HepG2 (cell line): ENCODE measurements around the gene PLCB1. TPM values are rescaled to one million over a fixed set of nuclear protein-coding genes. Genes with fewer than 3 reads are reported as not detected.

Experiments
- ATAC-seq: fragments of 200-7000 bp; cut with Tn5 transposase; 3 replicates; pipeline ENCODE4 v1.9.1; 2020; ENCODE audit warnings: mild to moderate bottlenecking, moderate library complexity
- BruUV-seq: library from RNA; stranded (reverse); fragments of 400-500 nt; replicated peaks from 2 replicates; lab custom pipeline; 2021; lab: Mats Ljungman, UMichigan
- CTCF ChIA-PET: fragments of 300-600 bp; formaldehyde crosslinking; extraction: SDS; loops from one replicate; lab custom pipeline; 2021; ENCODE audit warnings: low total read pairs, inconsistent platforms, low intra/inter-chr PET ratio; lab: Yijun Ruan, JAX
- POLR2A ChIA-PET: fragments of 350-600 bp; sonication (Branson Sonifier 250); formaldehyde crosslinking; loops from one replicate; lab custom pipeline; 2020; ENCODE audit warnings: antibody characterized with exemption, inconsistent platforms; lab: Yijun Ruan, JAX
- DNase-seq: peaks from one replicate; pipeline ENCODE4 v3.0.0-alpha.2; 2015; ENCODE audit warnings: low spot score
- FAIRE-seq: peaks from 3 replicates; lab custom pipeline; 2011; peaks lifted over from hg19 to GRCh38; lab: Jason Lieb, UNC
- H2AFZ ChIP-seq: one replicate; pipeline ENCODE4 v1.6.1; 2011; ENCODE audit warnings: low read length, inconsistent platforms
- H3K27ac ChIP-seq: fragments of 300-600 bp; 3 replicates; pipeline ENCODE4 v1.8.0; 2011; ENCODE audit warnings: mixed run types, mild to moderate bottlenecking, mixed read lengths, low read length, inconsistent platforms; ENCODE audit not compliant: insufficient read depth; ENCODE audit errors: extremely low read length
- H3K27me3 ChIP-seq, 2 experiments: fragments of 200-600 bp in 1 of 2; 2 replicates in 1 of 2; 3 replicates in 1 of 2; pipeline versions ENCODE4 v1.6.0 to v1.8.0; 2011; ENCODE audit warnings: low read length in 2 of 2, mild to moderate bottlenecking in 2 of 2, moderate library complexity in 2 of 2, inconsistent platforms in 1 of 2; ENCODE audit not compliant: insufficient read depth in 2 of 2, control insufficient read depth in 1 of 2
- H3K36me3 ChIP-seq, 2 experiments: fragments of 200-600 bp in 1 of 2; replicated peaks in 1 of 2; 2 replicates in 1 of 2; 3 replicates in 1 of 2; pipeline versions ENCODE4 v1.5.1 to v1.8.0; 2011; ENCODE audit warnings: low read length in 2 of 2, inconsistent platforms in 1 of 2; ENCODE audit not compliant: insufficient read depth in 2 of 2, control insufficient read depth in 1 of 2
- H3K4me1 ChIP-seq: 2 replicates; pipeline ENCODE4 v1.5.1; 2012; ENCODE audit warnings: low read length, inconsistent platforms; ENCODE audit not compliant: insufficient read depth
- H3K4me2 ChIP-seq: 2 replicates; pipeline ENCODE4 v1.6.0; 2011; ENCODE audit warnings: low read depth, low read length, inconsistent platforms
- H3K4me3 ChIP-seq, 3 experiments: fragments of 200-600 bp in 1 of 3; sonication (generic), shearing (Covaris generic) in 1 of 3; replicated peaks in 1 of 3; 2 replicates each; pipeline ENCODE4 v1.5.1; 2011 to 2016; ENCODE audit warnings: low read length in 3 of 3, inconsistent platforms in 2 of 3, low read depth in 2 of 3, mild to moderate bottlenecking in 2 of 3, control low read depth in 1 of 3, mixed read lengths in 1 of 3; ENCODE audit not compliant: insufficient read depth in 1 of 3
- H3K79me2 ChIP-seq: one replicate; pipeline ENCODE4 v1.6.1; 2011; ENCODE audit warnings: low read length, inconsistent platforms; ENCODE audit not compliant: insufficient read depth
- H3K9ac ChIP-seq: 2 replicates; pipeline ENCODE4 v1.6.0; 2011; ENCODE audit warnings: mild to moderate bottlenecking, low read depth, low read length, inconsistent platforms; ENCODE audit not compliant: insufficient read depth
- H3K9me3 ChIP-seq: 2 replicates; pipeline ENCODE4 v1.5.1; 2012; ENCODE audit warnings: mild to moderate bottlenecking, low read length
- H4K20me1 ChIP-seq: 2 replicates; pipeline ENCODE4 v1.6.0; 2011; ENCODE audit warnings: inconsistent platforms, mild to moderate bottlenecking, low read length, moderate library complexity; ENCODE audit not compliant: insufficient read depth
- ATM ChIP-seq: fragments of 450-650 bp; IDR thresholded peaks from 2 replicates; pipeline ENCODE4 v1.7.1; 2017; ENCODE audit warnings: mild to moderate bottlenecking, borderline replicate concordance
- CEBPB ChIP-seq: IDR thresholded peaks from 2 replicates; pipeline ENCODE4 v1.6.1; 2011; ENCODE audit warnings: low read depth, low read length, improper control_type of control experiment, borderline replicate concordance
- FOXK1 ChIP-seq: sonication (generic); formaldehyde crosslinking; IDR thresholded peaks from 2 replicates; pipeline ENCODE4 v1.4.0; 2020; ENCODE audit warnings: low read depth, missing genetic modification reagents, borderline replicate concordance
- FOXO1 ChIP-seq: sonication (generic); formaldehyde crosslinking; IDR thresholded peaks from 2 replicates; pipeline ENCODE4 v1.4.0; 2020; ENCODE audit warnings: missing genetic modification reagents
- IRF1 ChIP-seq: sonication (generic); formaldehyde crosslinking; IDR thresholded peaks from 2 replicates; pipeline ENCODE4 v1.4.0; 2020; ENCODE audit warnings: low read depth, mild to moderate bottlenecking, missing genetic modification reagents
- ISL2 ChIP-seq: sonication (generic); formaldehyde crosslinking; IDR thresholded peaks from 2 replicates; pipeline ENCODE4 v1.5.0; 2020; ENCODE audit warnings: missing genetic modification reagents
- KAT8 ChIP-seq: IDR thresholded peaks from 2 replicates; pipeline ENCODE4 v1.6.1; 2016; ENCODE audit warnings: missing genetic modification reagents, missing compliant biosample characterization
- KDM6A ChIP-seq: IDR thresholded peaks from 2 replicates; pipeline ENCODE4 v1.6.1; 2016; ENCODE audit warnings: low read depth
- KLF15 ChIP-seq: sonication (generic); formaldehyde crosslinking; IDR thresholded peaks from 2 replicates; pipeline ENCODE4 v1.8.1; 2023; ENCODE audit warnings: borderline replicate concordance, mild to moderate bottlenecking, inconsistent platforms, missing genetic modification reagents, mixed read lengths
- KMT2A ChIP-seq: sonication (generic); formaldehyde crosslinking; IDR thresholded peaks from 2 replicates; pipeline ENCODE4 v1.4.0; 2020; ENCODE audit warnings: missing genetic modification reagents
- MIER2 ChIP-seq: IDR thresholded peaks from 2 replicates; pipeline ENCODE4 v1.6.1; 2016; ENCODE audit warnings: missing biosample characterization, missing genetic modification reagents
- PCBP2 ChIP-seq: fragments of 200-400 bp; formaldehyde crosslinking; optimal IDR thresholded peaks from 2 replicates; pipeline ENCODE3; 2018; ENCODE audit warnings: low read length, low read depth; ENCODE audit not compliant: poor library complexity, severe bottlenecking
- ZFP37 ChIP-seq: sonication (generic); formaldehyde crosslinking; IDR thresholded peaks from 2 replicates; pipeline ENCODE4 v1.4.0; 2020; ENCODE audit warnings: missing genetic modification reagents, borderline replicate concordance
- ZFP91 ChIP-seq: sonication (generic); formaldehyde crosslinking; IDR thresholded peaks from 2 replicates; pipeline ENCODE4 v1.9.0; 2022; ENCODE audit warnings: missing genetic modification reagents, mild to moderate bottlenecking, borderline replicate concordance
- ZNF17 ChIP-seq: sonication (generic); formaldehyde crosslinking; IDR thresholded peaks from 2 replicates; pipeline ENCODE4 v1.5.0; 2020; ENCODE audit warnings: mild to moderate bottlenecking, missing genetic modification reagents
- ZNF468 ChIP-seq: sonication (generic); formaldehyde crosslinking; IDR thresholded peaks from 2 replicates; pipeline ENCODE4 v1.8.0; 2022; ENCODE audit warnings: mild to moderate bottlenecking, moderate library complexity, missing genetic modification reagents
- ZNF607 ChIP-seq: sonication (generic); formaldehyde crosslinking; IDR thresholded peaks from 2 replicates; pipeline ENCODE4 v1.5.1; 2020; ENCODE audit warnings: missing genetic modification reagents, mild to moderate bottlenecking, borderline replicate concordance
- ZNF672 ChIP-seq: sonication (generic); formaldehyde crosslinking; IDR thresholded peaks from 2 replicates; pipeline ENCODE4 v1.8.1; 2022; ENCODE audit warnings: missing genetic modification reagents
- ZNF850 ChIP-seq: sonication (generic); formaldehyde crosslinking; conservative IDR thresholded peaks from 2 replicates; pipeline ENCODE4 v1.9.0; 2021; ENCODE audit warnings: mild to moderate bottlenecking, missing genetic modification reagents
- WGBS: methylation state at CpG from one replicate; pipeline ENCODE4 v1.1.6; 2017; ENCODE audit warnings: low lambda C conversion rate; 5-methylcytosine and 5-hydroxymethylcytosine counted together
- in situ Hi-C: cut with HindIII; loops from 2 replicates; pipeline ENCODE4 v1.10.0; 2017; ENCODE audit warnings: low pct_unique_long_range_greater_than_20kb; ENCODE audit not compliant: extremely low pct_ligation_motif_present
- intact Hi-C: fragments of 100-400 bp; cut with micrococcal nuclease; formaldehyde crosslinking; loops from one replicate; pipeline ENCODE4 v1.10.0; 2022; ENCODE audit not compliant: unreplicated experiment
- polyA plus RNA-seq, 8 experiments: library from polyadenylated mRNA; depleted of rRNA in 3 of 8; stranded (reverse) in 7 of 8; unstranded in 1 of 8; fragments of >200 nt; fragmentation: Illumina TruSeq in 4 of 8; extraction: Trizol in 4 of 8; gene quantifications; 2 replicates each; pipeline versions ENCODE4 v1.2.1 to v1.2.3, GENCODE V29; 2011 to 2016; ENCODE audit warnings: low read depth in 4 of 8, missing spikeins in 1 of 8, mixed read lengths in 1 of 8; ENCODE audit not compliant: insufficient read depth in 1 of 8
- total RNA-seq, 5 experiments: library from RNA; depleted of rRNA; stranded (reverse); fragments of >200 nt; fragmentation: Illumina TruSeq; extraction: Trizol; gene quantifications; 2 replicates each; pipeline ENCODE4 v1.2.3, GENCODE V29; 2016; ENCODE audit warnings: low read depth in 1 of 5

The PLCB1 gene
- total and polyA plus RNA-seq, 2 of the 13 experiments (the other 11 are each of a cell fraction or from before 2014, with no cell fraction given) = 42.4 to 55.9 TPM

GRCh38 chr20:8557711-8558110 is 425.6 kb downstream of the PLCB1 start:
- no peaks in the 10 kb centered on the region for H3K36me3 ChIP-seq
- no peak for DNase-seq
- in situ Hi-C loops (no loop called here), intact Hi-C loops (no loop called here)
- H3K4me1 ChIP-seq = no peaks in the 10 kb centered on the region
- no peak for ATAC-seq
- H3K27ac ChIP-seq = no peak overlapping the region
- H3K4me3 ChIP-seq = no peak overlapping the region
- H3K9ac ChIP-seq = no peak overlapping the region
- BruUV-seq = no TSS peak
- no peaks in the 10 kb centered on the region for H3K27me3 ChIP-seq
- peaks cover 18% of the 10 kb centered on the region for H3K9me3 ChIP-seq
- H3K4me2 ChIP-seq = no peak overlapping the region
- H2AFZ ChIP-seq = no peak overlapping the region
- POLR2A ChIA-PET = no interaction called here
- WGBS = 93% methylated on average over 1 of the region's 1 CpG
- H4K20me1 ChIP-seq = no peaks in the 10 kb centered on the region
- no peak for FAIRE-seq
- CTCF ChIA-PET = no interaction called here
- TF ChIP-seq ZNF607 (CRISPR knock-in tag) = no peak
- TF ChIP-seq KLF15 (CRISPR knock-in tag) = no peak
- no peak for TF ChIP-seq ZFP37 (CRISPR knock-in tag)
- no peak for TF ChIP-seq IRF1 (CRISPR knock-in tag)
- TF ChIP-seq CEBPB = no peak
- TF ChIP-seq PCBP2 = no peak
- no peak for TF ChIP-seq ISL2 (CRISPR knock-in tag)
- TF ChIP-seq ATM = no peak
- no peak for TF ChIP-seq KAT8 (CRISPR knock-in tag)
- no peak for TF ChIP-seq ZNF468 (CRISPR knock-in tag)
- TF ChIP-seq ZNF672 = no peak
- no peak for TF ChIP-seq MIER2 (CRISPR knock-in tag)
- no peak for TF ChIP-seq FOXO1 (CRISPR knock-in tag)
- no peak for TF ChIP-seq FOXK1 (CRISPR knock-in tag)
- no peak for TF ChIP-seq ZFP91 (CRISPR knock-in tag)
- TF ChIP-seq ZNF17 (CRISPR knock-in tag) = no peak
- TF ChIP-seq ZNF850 (CRISPR knock-in tag) = no peak
- no peak for TF ChIP-seq KDM6A (CRISPR knock-in tag)
- TF ChIP-seq KMT2A (CRISPR knock-in tag) = no peak
- no peaks in the 10 kb centered on the region for H3K79me2 ChIP-seq
